ENCODE measurements around the gene TSPYL2.

Gene TSPYL2

DNA sequence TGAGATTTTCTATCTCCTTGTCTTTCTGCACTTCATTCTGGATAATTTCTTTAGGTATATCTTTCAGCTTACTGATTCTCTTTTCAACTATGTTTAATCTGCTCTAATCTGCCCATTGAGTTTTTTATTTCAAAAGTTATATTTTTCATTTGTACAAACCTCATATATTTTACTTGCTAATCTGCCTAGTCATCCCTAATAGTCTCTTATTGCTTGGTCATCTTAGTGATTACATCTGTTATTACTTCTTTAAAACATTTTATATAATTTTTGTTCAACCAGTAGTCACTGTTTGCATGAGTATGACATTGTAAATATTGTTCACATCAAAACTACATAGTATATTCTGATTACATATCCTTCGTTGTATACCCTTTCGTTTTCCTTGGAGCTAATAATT, 44.2 kb downstream of the TSPYL2 start:
- no peak for DNase-seq

DNA sequence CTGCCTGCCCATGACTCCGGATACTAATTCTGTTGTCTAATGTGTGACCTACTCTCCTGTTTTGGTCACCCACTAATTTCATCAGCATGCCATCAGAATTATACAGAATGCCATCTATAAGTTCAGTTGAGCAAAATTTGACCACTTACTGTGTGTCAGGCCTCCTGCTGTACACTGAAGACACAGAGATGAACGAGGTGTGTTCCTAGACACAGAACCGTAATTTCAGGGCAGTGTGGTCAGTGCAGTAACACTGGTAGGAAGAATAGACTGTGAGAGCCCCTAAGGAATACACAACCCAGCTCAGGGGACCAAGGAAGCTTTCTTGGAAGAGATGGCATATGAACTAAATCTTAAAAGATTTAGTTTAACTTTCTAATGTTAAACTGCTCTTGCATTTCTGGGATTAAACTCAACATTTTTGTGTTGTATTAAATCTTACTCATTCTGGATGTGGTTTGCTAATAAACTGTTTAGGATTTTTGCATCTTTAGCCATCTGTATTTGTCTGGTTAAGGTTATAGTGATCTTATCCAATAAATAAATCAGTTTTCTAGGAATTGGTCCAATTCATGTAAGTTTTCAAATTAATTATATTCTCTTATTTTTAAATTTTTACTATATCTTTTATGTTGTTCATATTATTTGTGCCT, 46.1 kb downstream of the TSPYL2 start:
- no peak for DNase-seq

DNA sequence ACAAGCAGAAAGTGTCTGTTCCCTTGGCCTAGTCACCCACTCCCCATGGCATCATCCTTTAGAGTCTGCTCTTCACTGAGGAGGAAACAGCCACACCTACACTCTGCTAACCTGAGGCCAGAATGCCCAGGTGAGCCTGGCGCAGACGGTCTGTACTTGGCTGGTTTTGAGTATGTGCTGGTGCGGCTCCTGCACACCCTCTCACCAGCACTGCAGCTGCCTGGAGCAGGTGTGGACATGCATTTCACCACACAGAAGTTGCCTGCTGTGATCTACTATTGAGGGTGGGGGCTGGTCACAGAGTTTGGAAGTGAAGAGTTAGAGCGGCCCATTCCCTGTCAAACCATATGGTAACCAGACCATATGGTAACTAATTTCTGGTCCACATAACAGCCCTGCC, 51.2 kb downstream of the TSPYL2 start:
- no peak for DNase-seq

DNA sequence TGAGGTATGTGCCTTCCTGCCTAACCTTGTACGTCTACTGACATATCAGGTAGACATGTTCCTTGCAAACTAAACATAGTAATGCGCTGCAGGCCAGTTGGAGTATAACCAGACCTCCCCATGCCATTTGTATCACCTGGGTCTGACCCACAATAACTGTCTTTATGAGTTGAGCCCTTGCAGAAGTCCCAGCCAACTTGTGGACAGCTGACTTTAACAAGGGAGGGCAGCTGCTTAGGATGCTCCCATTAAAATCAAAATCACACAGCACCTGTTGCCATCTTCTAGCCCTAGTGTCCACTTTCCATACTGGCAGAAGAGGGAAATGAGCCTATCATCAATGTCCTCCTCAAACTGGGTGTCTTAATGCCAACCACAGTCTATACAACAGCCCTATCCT, 53.4 kb downstream of the TSPYL2 start:
- DNase-seq = no peak

All from SW 1271 (cell line).